Measurements from ENCODE around the gene REEP1. TPM values are rescaled to one million over a fixed set of nuclear protein-coding genes. Genes with fewer than 3 reads are reported as not detected.

REEP1 gene
- total and polyA plus RNA-seq, 2 donors (not counting 1 experiment from before 2014, with no cell fraction given), result not detected

- Histone ChIP-seq H3K9me3 (ENCODE audit: control extremely low read depth in 1 of 3, control insufficient read depth in 2 of 3, insufficient read depth in 1 of 3, low read length in 2 of 3) (no peaks in the 10 kb centered on the region), H3K27ac (ENCODE audit: low read length in 2 of 2) (no peak overlapping the region), H3K79me2 (ENCODE audit: control insufficient read depth, insufficient read depth, low read length) (no peaks in the 10 kb centered on the region), H3K4me2 (replicated peaks; ENCODE audit: low read depth, low read length, poor library complexity, severe bottlenecking) (no peak overlapping the region), H3K4me3 (ENCODE audit: control extremely low read depth in 1 of 5, extremely low read depth in 1 of 5, insufficient read depth in 1 of 5, low read depth in 2 of 5, low read length in 4 of 5) (no peak overlapping the region), H4K20me1 (ENCODE audit: control insufficient read depth, insufficient read depth, low read length, poor library complexity, severe bottlenecking) (no peaks in the 10 kb centered on the region), H2AFZ (ENCODE audit: insufficient read depth, low read depth, low read length, poor library complexity, severe bottlenecking) (no peak overlapping the region), H3K9ac (ENCODE audit: low read length) (no peak overlapping the region), H3K4me1 (ENCODE audit: control insufficient read depth in 2 of 2, insufficient read depth in 2 of 2, low read length in 2 of 2) (peaks cover 41 to 47% of the 10 kb centered on the region in 2 donors), H3K36me3 (replicated peaks in 1 of 2; ENCODE audit: control extremely low read depth in 1 of 2, control insufficient read depth in 1 of 2, extremely low read depth in 1 of 2, insufficient read depth in 2 of 2, low read length in 1 of 2) (no peaks in the 10 kb centered on the region), H3K27me3 (replicated peaks in 1 of 4; ENCODE audit: control extremely low read depth in 1 of 4, control insufficient read depth in 3 of 4, insufficient read depth in 4 of 4, low read length in 3 of 4) (no peaks in the 10 kb centered on the region)
- Mint-ChIP-seq H3K27me3 (no peaks in the 10 kb centered on the region), H3K27ac (peak overlapping the region; percentile 56), H3K4me1 (peaks cover 42% of the 10 kb centered on the region), H3K4me3 (no peak overlapping the region), H3K9me3 (ENCODE audit: insufficient read depth) (no peaks in the 10 kb centered on the region)
- intact Hi-C loops (cut with micrococcal nuclease), result loop anchor here (5.0 kb wide), 1 partner anchor 218 kb away; the partner anchor contains the start of gene KDM3A
- ATAC-seq (ENCODE audit: low read depth) (no peak), DNase-seq (no peak)
- 86% methylated on average over 1 of the region's 2 CpGs for WGBS (ENCODE audit: insufficient coverage)
- ChIA-PET CTCF (interaction anchor here (0.6 to 5.0 kb wide), 3 partner anchors 73 to 606 kb away, joined by 3 to 69 read pairs (median 4); partner anchors contain the start of gene KDM3A), POLR2A (no interaction called here)
- TF ChIP-seq CTCF (IDR thresholded peaks at IDR 0.05) (no peak), EZH2 (IDR thresholded peaks at IDR 0.05; ENCODE audit: borderline replicate concordance, insufficient read depth, low read depth, low read length, poor library complexity, severe bottlenecking) (no peak)
Measured at GRCh38 chr2:86223927-86224560, 113.4 kb downstream of the REEP1 start.

Data from B cell (primary cell).